Ovary (tissue), 3 donors: ENCODE results near the gene MEGF8.

ENCODE experiments used
- EP300 ChIP-seq: sonication (generic); formaldehyde crosslinking; IDR thresholded peaks from one replicate; pipeline ENCODE4 v1.6.1; 2017; ENCODE audit warnings: antibody characterized with exemption
- POLR2A ChIP-seq: fragments of 450-650 bp; IDR thresholded peaks from one replicate; pipeline ENCODE4 v1.6.1; 2017; ENCODE audit warnings: antibody characterized with exemption, mild to moderate bottlenecking, moderate library complexity
- TF ChIP-seq, protein P1 (sequence below), 3 donors: fragments of 450-650 bp in 2 of 3; fragments of 200-600 bp in 1 of 3; IDR thresholded peaks; one replicate each; pipeline versions ENCODE4 v1.5.1 to v1.8.0; 2016 to 2022; ENCODE audit warnings: antibody characterized with exemption in 3 of 3, mild to moderate bottlenecking in 1 of 3
- donor health status: DM: no; HTN: no; CAD: no.

DNA sequence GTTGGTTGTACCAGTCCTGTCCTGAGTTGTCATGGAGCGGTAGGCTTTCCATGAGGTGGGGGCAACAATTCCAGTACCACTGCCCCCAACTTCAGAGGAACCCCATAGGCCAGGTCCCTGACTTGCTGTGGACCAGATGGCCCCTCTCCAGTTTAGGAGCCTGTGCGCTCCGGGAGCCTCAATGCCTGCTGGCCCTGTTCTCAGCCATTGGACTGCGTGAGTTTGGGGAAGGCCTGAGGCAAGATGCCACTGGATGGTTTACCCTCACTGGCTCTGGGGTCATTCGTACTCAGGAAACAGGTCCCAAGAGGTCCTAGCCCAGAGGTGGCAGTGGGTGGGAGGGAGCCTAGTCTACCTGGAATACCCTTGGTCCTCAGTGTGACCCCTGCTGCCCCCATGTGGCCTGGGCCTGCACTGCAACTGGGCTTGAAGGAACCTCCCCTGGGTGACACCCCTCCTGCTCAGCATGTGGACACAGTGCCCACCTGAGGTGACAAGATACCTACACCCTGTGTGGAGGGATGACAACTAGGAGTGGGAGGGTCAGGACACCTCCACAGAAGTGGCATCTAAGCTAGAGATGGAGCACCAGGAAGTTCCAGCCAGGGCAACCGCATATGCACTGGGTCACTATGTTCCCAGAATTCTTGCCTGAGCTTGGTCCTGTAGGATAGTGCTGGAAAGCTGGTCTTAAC, 29.5 kb upstream of the MEGF8 start:
- TF ChIP-seq, protein P1, sequence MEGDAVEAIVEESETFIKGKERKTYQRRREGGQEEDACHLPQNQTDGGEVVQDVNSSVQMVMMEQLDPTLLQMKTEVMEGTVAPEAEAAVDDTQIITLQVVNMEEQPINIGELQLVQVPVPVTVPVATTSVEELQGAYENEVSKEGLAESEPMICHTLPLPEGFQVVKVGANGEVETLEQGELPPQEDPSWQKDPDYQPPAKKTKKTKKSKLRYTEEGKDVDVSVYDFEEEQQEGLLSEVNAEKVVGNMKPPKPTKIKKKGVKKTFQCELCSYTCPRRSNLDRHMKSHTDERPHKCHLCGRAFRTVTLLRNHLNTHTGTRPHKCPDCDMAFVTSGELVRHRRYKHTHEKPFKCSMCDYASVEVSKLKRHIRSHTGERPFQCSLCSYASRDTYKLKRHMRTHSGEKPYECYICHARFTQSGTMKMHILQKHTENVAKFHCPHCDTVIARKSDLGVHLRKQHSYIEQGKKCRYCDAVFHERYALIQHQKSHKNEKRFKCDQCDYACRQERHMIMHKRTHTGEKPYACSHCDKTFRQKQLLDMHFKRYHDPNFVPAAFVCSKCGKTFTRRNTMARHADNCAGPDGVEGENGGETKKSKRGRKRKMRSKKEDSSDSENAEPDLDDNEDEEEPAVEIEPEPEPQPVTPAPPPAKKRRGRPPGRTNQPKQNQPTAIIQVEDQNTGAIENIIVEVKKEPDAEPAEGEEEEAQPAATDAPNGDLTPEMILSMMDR (IDR thresholded peaks at IDR 0.05) = peak; percentile 87 to 93 (median 90)
- TF ChIP-seq POLR2A (no peak), EP300 (no peak)
